GM23338 (cell line): ENCODE results near the gene MRPL23. TPM values are rescaled to one million over a fixed set of nuclear protein-coding genes. Genes with fewer than 3 reads are reported as not detected.

ENCODE experiments used
- ATAC-seq: fragments of 200-7000 bp; cut with Tn5 transposase; 3 replicates; pipeline ENCODE4 v1.9.1; 2020
- DNase-seq: peaks from one replicate; pipeline ENCODE4 v3.0.0-alpha.2; 2015; ENCODE audit warnings: low spot score
- H2AFZ ChIP-seq: fragments of 200-600 bp; sonication (generic); 2 replicates; pipeline ENCODE4 v1.8.0; 2016; ENCODE audit warnings: antibody characterized with exemption, mild to moderate bottlenecking, moderate library complexity
- H3F3A ChIP-seq: fragments of 200-600 bp; sonication (generic); replicated peaks from 2 replicates; pipeline ENCODE4 v1.8.0; 2017; ENCODE audit warnings: antibody characterized with exemption, mixed run types, low read depth
- H3K27ac ChIP-seq: fragments of 200-600 bp; sonication (generic); 2 replicates; pipeline ENCODE4 v1.6.1; 2016; ENCODE audit warnings: low read depth
- H3K27me3 ChIP-seq: fragments of 200-600 bp; sonication (generic); 2 replicates; pipeline ENCODE4 v1.8.0; 2016; ENCODE audit warnings: mild to moderate bottlenecking, mixed run types, moderate library complexity; ENCODE audit not compliant: insufficient read depth
- H3K36me3 ChIP-seq: fragments of 200-600 bp; sonication (generic); 2 replicates; pipeline ENCODE4 v1.8.0; 2016; ENCODE audit warnings: mild to moderate bottlenecking; ENCODE audit not compliant: insufficient read depth
- H3K4me1 ChIP-seq: fragments of 200-600 bp; sonication (generic); 2 replicates; pipeline ENCODE4 v1.8.0; 2016; ENCODE audit warnings: mild to moderate bottlenecking, moderate library complexity; ENCODE audit not compliant: insufficient read depth
- H3K4me2 ChIP-seq: fragments of 200-600 bp; sonication (generic); 2 replicates; pipeline ENCODE4 v1.7.1; 2017; ENCODE audit warnings: mixed run types
- H3K4me3 ChIP-seq: fragments of 200-600 bp; sonication (generic); 2 replicates; pipeline ENCODE4 v1.6.1; 2016; ENCODE audit warnings: mixed run types
- H3K79me2 ChIP-seq: fragments of 200-600 bp; sonication (generic); replicated peaks from 2 replicates; pipeline ENCODE4 v1.8.0; 2017; ENCODE audit warnings: mild to moderate bottlenecking; ENCODE audit not compliant: insufficient read depth
- H3K9me2 ChIP-seq: fragments of 200-600 bp; sonication (generic); 2 replicates; pipeline ENCODE4 v1.8.0; 2017; ENCODE audit not compliant: insufficient read depth
- H4K20me1 ChIP-seq: fragments of 200-600 bp; sonication (generic); replicated peaks from 2 replicates; pipeline ENCODE4 v1.8.0; 2017; ENCODE audit warnings: mild to moderate bottlenecking; ENCODE audit not compliant: insufficient read depth
- H3K27ac Mint-ChIP-seq: 2 replicates; pipeline ENCODE4 v1.8.0; 2020; ENCODE audit warnings: inconsistent platforms, mild to moderate bottlenecking, moderate library complexity, mixed read lengths
- H3K27me3 Mint-ChIP-seq: 3 replicates; pipeline ENCODE4 v1.8.0; 2022; ENCODE audit warnings: low read depth, mild to moderate bottlenecking, moderate library complexity, mixed read lengths, inconsistent platforms; ENCODE audit not compliant: insufficient read depth, poor library complexity
- H3K36me3 Mint-ChIP-seq: 3 replicates; pipeline ENCODE4 v1.8.0; 2021; ENCODE audit warnings: low read depth, mild to moderate bottlenecking, inconsistent platforms, moderate library complexity, mixed read lengths
- H3K4me1 Mint-ChIP-seq: 3 replicates; pipeline ENCODE4 v1.8.0; 2020; ENCODE audit warnings: mild to moderate bottlenecking, inconsistent platforms, mixed read lengths
- H3K4me3 Mint-ChIP-seq: 3 replicates; pipeline ENCODE4 v1.8.0; 2021; ENCODE audit warnings: moderate library complexity, mild to moderate bottlenecking, inconsistent platforms, mixed read lengths
- H3K9me3 Mint-ChIP-seq: 3 replicates; pipeline ENCODE4 v1.8.0; 2020; ENCODE audit warnings: moderate library complexity, mild to moderate bottlenecking, inconsistent platforms, mixed read lengths
- CREB1 ChIP-seq: fragments of 250-450 bp; sonication (Bioruptor Pico); IDR thresholded peaks from 2 replicates; pipeline ENCODE4 v1.5.0; 2020; ENCODE audit warnings: low read depth, mild to moderate bottlenecking, moderate library complexity
- EZH2phosphoT487 ChIP-seq: fragments of 200-600 bp; sonication (generic); IDR thresholded peaks from one replicate; pipeline ENCODE4 v1.8.1; 2018; ENCODE audit warnings: antibody characterized with exemption; ENCODE audit not compliant: unreplicated experiment
- JUNB ChIP-seq: IDR thresholded peaks from one replicate; pipeline ENCODE4 v1.6.1; 2016; ENCODE audit warnings: antibody characterized with exemption; ENCODE audit not compliant: unreplicated experiment
- POLR2AphosphoS5 ChIP-seq: IDR thresholded peaks from 2 replicates; pipeline ENCODE4 v1.6.1; 2016; ENCODE audit warnings: antibody characterized with exemption, low read depth
- STAT1 ChIP-seq: IDR thresholded peaks from one replicate; pipeline ENCODE4 v1.6.1; 2016; ENCODE audit warnings: antibody characterized with exemption; ENCODE audit not compliant: unreplicated experiment
- ZNF114 ChIP-seq: fragments of 250-450 bp; sonication (Bioruptor Pico); IDR thresholded peaks from 2 replicates; pipeline ENCODE4 v1.5.0; 2020; ENCODE audit warnings: mild to moderate bottlenecking, moderate library complexity
- polyA plus RNA-seq: library from polyadenylated mRNA; unstranded; fragments of >200 nt; fragmentation: Nextera tagmentation; extraction: Ambion mirVana; gene quantifications from 2 replicates; pipeline ENCODE4 v1.2.1, GENCODE V29; 2016
- total RNA-seq: library from RNA; depleted of rRNA; stranded (reverse); fragments of >200 nt; shearing (Covaris generic); gene quantifications from 2 replicates; pipeline ENCODE4 v1.2.3, GENCODE V29; 2014
- TF ChIP-seq, protein P1 (sequence below), 2 experiments: fragments of 200-600 bp in 1 of 2; sonication (generic) in 1 of 2; conservative IDR thresholded peaks; 2 replicates each; pipeline versions ENCODE4 v1.5.1 to v1.6.1; 2016 to 2017; ENCODE audit warnings: antibody characterized with exemption in 2 of 2, low read depth in 2 of 2, mild to moderate bottlenecking in 2 of 2, moderate library complexity in 1 of 2
- TF ChIP-seq, protein P2 (sequence below): IDR thresholded peaks from one replicate; pipeline ENCODE4 v1.6.1; 2018; ENCODE audit warnings: antibody characterized with exemption; ENCODE audit not compliant: unreplicated experiment
- TF ChIP-seq, protein P3 (sequence below): fragments of 250-450 bp; sonication (Bioruptor Pico); IDR thresholded peaks from 2 replicates; pipeline ENCODE4 v1.5.0; 2020; ENCODE audit warnings: mild to moderate bottlenecking, moderate library complexity
- TF ChIP-seq, protein P4 (sequence below): IDR thresholded peaks from 2 replicates; pipeline ENCODE4 v1.6.1; 2016; ENCODE audit warnings: antibody characterized with exemption

Gene MRPL23
- total and polyA plus RNA-seq, 2 experiments from 2014 or later = 84.7 to 91.5 TPM

DNA sequence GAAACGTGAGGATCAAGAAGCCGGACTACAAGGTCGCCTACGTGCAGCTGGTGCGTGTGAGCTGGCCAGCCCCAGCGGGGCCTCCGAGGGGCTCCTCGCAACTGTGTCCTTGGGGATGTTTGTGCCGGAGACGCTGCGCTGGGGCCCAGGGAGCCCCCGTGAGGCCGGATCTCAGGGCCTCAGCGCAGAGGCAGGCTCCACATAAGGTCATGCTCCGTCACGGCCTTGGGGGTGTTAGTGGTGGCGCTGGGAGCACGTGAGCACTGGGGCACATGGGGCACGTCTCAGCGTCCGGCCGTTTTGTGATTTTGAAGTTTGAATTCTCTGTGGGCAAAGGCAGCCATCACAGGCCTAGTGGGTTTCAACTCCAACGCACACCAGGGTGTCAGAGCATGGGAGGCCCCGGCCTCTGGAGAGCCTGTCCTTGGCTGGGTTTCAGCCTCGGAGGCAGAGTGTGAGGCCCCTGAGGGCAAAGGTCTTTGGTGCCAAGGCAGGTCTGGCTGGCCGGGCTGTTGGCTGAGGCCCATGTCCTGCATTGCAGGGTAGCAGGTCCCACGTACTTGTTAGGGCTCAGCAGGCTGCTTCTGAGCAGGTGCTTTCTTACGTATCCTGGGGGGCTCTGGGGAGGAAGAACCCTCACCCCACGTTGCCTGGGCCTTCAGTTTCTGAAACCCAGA lies 5.8 kb downstream of the MRPL23 start:
- TF ChIP-seq, protein P1, sequence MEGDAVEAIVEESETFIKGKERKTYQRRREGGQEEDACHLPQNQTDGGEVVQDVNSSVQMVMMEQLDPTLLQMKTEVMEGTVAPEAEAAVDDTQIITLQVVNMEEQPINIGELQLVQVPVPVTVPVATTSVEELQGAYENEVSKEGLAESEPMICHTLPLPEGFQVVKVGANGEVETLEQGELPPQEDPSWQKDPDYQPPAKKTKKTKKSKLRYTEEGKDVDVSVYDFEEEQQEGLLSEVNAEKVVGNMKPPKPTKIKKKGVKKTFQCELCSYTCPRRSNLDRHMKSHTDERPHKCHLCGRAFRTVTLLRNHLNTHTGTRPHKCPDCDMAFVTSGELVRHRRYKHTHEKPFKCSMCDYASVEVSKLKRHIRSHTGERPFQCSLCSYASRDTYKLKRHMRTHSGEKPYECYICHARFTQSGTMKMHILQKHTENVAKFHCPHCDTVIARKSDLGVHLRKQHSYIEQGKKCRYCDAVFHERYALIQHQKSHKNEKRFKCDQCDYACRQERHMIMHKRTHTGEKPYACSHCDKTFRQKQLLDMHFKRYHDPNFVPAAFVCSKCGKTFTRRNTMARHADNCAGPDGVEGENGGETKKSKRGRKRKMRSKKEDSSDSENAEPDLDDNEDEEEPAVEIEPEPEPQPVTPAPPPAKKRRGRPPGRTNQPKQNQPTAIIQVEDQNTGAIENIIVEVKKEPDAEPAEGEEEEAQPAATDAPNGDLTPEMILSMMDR (conservative IDR thresholded peaks at IDR 0.05; ENCODE audit: low read depth in 2 of 2) = no peak
- no peak for TF ChIP-seq ZNF114 (CRISPR knock-in tag)
- TF ChIP-seq EZH2phosphoT487 = no peak
- TF ChIP-seq JUNB = no peak
- TF ChIP-seq POLR2AphosphoS5 = no peak
- no peak for TF ChIP-seq CREB1 (CRISPR knock-in tag)
- TF ChIP-seq, protein P2, sequence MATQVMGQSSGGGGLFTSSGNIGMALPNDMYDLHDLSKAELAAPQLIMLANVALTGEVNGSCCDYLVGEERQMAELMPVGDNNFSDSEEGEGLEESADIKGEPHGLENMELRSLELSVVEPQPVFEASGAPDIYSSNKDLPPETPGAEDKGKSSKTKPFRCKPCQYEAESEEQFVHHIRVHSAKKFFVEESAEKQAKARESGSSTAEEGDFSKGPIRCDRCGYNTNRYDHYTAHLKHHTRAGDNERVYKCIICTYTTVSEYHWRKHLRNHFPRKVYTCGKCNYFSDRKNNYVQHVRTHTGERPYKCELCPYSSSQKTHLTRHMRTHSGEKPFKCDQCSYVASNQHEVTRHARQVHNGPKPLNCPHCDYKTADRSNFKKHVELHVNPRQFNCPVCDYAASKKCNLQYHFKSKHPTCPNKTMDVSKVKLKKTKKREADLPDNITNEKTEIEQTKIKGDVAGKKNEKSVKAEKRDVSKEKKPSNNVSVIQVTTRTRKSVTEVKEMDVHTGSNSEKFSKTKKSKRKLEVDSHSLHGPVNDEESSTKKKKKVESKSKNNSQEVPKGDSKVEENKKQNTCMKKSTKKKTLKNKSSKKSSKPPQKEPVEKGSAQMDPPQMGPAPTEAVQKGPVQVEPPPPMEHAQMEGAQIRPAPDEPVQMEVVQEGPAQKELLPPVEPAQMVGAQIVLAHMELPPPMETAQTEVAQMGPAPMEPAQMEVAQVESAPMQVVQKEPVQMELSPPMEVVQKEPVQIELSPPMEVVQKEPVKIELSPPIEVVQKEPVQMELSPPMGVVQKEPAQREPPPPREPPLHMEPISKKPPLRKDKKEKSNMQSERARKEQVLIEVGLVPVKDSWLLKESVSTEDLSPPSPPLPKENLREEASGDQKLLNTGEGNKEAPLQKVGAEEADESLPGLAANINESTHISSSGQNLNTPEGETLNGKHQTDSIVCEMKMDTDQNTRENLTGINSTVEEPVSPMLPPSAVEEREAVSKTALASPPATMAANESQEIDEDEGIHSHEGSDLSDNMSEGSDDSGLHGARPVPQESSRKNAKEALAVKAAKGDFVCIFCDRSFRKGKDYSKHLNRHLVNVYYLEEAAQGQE = no peak
- TF ChIP-seq, protein P3, sequence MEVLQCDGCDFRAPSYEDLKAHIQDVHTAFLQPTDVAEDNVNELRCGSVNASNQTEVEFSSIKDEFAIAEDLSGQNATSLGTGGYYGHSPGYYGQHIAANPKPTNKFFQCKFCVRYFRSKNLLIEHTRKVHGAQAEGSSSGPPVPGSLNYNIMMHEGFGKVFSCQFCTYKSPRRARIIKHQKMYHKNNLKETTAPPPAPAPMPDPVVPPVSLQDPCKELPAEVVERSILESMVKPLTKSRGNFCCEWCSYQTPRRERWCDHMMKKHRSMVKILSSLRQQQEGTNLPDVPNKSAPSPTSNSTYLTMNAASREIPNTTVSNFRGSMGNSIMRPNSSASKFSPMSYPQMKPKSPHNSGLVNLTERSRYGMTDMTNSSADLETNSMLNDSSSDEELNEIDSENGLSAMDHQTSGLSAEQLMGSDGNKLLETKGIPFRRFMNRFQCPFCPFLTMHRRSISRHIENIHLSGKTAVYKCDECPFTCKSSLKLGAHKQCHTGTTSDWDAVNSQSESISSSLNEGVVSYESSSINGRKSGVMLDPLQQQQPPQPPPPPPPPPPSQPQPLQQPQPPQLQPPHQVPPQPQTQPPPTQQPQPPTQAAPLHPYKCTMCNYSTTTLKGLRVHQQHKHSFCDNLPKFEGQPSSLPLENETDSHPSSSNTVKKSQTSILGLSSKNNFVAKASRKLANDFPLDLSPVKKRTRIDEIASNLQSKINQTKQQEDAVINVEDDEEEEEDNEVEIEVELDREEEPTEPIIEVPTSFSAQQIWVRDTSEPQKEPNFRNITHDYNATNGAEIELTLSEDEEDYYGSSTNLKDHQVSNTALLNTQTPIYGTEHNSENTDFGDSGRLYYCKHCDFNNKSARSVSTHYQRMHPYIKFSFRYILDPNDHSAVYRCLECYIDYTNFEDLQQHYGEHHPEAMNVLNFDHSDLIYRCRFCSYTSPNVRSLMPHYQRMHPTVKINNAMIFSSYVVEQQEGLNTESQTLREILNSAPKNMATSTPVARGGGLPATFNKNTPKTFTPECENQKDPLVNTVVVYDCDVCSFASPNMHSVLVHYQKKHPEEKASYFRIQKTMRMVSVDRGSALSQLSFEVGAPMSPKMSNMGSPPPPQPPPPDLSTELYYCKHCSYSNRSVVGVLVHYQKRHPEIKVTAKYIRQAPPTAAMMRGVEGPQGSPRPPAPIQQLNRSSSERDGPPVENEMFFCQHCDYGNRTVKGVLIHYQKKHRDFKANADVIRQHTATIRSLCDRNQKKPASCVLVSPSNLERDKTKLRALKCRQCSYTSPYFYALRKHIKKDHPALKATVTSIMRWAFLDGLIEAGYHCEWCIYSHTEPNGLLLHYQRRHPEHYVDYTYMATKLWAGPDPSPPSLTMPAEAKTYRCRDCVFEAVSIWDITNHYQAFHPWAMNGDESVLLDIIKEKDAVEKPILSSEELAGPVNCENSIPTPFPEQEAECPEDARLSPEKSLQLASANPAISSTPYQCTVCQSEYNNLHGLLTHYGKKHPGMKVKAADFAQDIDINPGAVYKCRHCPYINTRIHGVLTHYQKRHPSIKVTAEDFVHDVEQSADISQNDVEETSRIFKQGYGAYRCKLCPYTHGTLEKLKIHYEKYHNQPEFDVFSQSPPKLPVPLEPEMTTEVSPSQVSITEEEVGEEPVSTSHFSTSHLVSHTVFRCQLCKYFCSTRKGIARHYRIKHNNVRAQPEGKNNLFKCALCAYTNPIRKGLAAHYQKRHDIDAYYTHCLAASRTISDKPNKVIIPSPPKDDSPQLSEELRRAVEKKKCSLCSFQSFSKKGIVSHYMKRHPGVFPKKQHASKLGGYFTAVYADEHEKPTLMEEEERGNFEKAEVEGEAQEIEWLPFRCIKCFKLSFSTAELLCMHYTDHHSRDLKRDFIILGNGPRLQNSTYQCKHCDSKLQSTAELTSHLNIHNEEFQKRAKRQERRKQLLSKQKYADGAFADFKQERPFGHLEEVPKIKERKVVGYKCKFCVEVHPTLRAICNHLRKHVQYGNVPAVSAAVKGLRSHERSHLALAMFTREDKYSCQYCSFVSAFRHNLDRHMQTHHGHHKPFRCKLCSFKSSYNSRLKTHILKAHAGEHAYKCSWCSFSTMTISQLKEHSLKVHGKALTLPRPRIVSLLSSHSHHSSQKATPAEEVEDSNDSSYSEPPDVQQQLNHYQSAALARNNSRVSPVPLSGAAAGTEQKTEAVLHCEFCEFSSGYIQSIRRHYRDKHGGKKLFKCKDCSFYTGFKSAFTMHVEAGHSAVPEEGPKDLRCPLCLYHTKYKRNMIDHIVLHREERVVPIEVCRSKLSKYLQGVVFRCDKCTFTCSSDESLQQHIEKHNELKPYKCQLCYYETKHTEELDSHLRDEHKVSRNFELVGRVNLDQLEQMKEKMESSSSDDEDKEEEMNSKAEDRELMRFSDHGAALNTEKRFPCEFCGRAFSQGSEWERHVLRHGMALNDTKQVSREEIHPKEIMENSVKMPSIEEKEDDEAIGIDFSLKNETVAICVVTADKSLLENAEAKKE (CRISPR knock-in tag) = no peak
- TF ChIP-seq, protein P4, sequence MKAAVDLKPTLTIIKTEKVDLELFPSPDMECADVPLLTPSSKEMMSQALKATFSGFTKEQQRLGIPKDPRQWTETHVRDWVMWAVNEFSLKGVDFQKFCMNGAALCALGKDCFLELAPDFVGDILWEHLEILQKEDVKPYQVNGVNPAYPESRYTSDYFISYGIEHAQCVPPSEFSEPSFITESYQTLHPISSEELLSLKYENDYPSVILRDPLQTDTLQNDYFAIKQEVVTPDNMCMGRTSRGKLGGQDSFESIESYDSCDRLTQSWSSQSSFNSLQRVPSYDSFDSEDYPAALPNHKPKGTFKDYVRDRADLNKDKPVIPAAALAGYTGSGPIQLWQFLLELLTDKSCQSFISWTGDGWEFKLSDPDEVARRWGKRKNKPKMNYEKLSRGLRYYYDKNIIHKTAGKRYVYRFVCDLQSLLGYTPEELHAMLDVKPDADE = no peak
- TF ChIP-seq STAT1 = no peak
- Histone ChIP-seq H3K4me1 (no peaks in the 10 kb centered on the region), H3K36me3 (no peaks in the 10 kb centered on the region), H3K4me3 (no peak overlapping the region), H3K79me2 (no peaks in the 10 kb centered on the region), H3K9me2 (no peaks in the 10 kb centered on the region), H3F3A (no peaks in the 10 kb centered on the region), H3K4me2 (no peak overlapping the region), H3K27me3 (no peaks in the 10 kb centered on the region), H2AFZ (no peak overlapping the region), H4K20me1 (no peaks in the 10 kb centered on the region), H3K27ac (no peak overlapping the region)
- ATAC-seq (no peak), DNase-seq (no peak)
- no peaks in the 10 kb centered on the region for H3K9me3 Mint-ChIP-seq
- H3K36me3 Mint-ChIP-seq = no peaks in the 10 kb centered on the region
- H3K27me3 Mint-ChIP-seq = no peaks in the 10 kb centered on the region
- no peaks in the 10 kb centered on the region for H3K4me1 Mint-ChIP-seq
- no peak overlapping the region for H3K4me3 Mint-ChIP-seq
- H3K27ac Mint-ChIP-seq = no peak overlapping the region
